HG03135 (cell line): ENCODE measurements around the gene FXYD3.
A peak's percentile ranks its signal among the peaks of the same experiment; 100 is the strongest.
"Not testable (repeated sequence)": the region's sequence is repeated elsewhere in the genome, so short reads cannot be mapped to it uniquely, and the experiment has no call there.

ENCODE experiments used
- ATAC-seq: cut with Tn5 transposase; IDR thresholded peaks from one replicate; pipeline ENCODE4 v1.9.1; 2021; ENCODE audit warnings: mild to moderate bottlenecking, moderate library complexity; ENCODE audit not compliant: unreplicated experiment

The FXYD3 gene

DNA sequence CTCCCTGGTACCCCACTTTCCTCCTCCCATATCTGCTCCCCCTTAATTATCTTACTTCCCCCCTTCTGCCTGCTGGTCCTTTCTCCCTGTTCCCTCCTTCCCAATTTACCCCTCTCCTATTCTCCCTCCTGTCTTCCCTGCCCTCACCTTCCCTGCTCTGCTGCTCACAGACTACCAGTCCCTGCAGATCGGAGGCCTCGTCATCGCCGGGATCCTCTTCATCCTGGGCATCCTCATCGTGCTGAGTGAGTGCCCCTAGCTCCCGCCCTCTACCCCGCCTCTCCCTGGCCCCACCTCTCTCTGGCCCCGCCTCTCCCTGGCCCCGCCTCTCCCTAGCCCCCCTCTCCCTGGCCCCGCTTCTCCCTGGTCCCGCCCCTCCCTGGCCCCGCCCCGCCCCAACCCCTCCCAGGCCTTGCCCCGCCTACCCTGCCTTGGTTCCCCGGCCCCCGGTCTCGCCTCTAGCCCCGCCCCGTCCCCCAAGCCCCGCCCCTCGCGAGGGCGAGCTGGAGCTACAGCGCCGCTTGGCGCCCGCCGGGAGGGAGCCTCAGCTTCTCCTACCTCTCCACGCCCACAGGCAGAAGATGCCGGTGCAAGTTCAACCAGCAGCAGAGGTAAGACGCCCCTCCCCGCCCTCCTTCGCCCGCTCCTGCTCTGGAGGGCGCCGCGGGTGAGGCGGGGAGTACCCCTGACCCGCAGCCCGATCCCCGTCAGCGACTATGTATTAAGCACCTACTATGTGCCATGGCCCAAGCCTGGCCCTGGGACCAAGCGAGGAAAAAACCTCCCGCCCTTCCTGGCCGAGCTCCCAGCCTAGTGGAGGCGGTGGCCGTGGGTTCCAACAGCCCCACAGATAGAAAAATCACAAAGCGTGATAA lies 25.6 kb downstream of the FXYD3 start:
- ATAC-seq = no peak

DNA sequence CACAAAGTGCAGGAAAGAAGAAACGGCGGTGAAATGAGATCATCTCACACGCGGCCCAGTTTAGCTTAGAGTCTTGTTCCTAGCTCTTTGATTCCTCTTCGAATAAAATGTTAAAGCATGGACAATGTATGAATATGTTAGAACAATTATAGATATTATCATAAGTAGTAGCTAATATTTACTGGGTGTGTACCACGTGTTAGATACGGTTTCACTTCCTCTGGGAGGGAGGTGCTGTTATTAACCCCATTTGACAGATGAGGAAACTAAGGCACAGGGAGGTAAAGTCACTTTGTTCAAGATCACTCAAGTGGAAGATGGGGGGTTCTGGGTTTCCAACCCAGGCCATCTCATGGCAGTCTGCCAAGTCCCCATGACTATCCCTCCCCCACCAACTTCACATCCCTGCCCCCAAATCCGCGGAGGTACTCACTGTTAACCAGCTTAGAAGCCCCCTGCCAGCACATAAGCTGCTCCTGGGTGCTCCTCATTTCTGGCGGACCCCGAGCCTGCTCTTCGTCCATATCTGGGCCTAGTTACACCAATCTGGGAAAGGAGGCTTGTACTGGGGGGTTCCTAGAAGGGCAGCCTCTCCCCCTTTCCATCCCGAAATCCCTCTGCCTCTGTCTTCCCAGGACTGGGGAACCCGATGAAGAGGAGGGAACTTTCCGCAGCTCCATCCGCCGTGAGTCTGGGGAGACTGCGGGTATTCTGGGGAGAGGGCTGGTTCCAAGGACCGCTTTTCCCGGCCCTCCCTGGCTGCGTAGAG lies 26.4 kb downstream of the FXYD3 start:
- ATAC-seq = no peak

DNA sequence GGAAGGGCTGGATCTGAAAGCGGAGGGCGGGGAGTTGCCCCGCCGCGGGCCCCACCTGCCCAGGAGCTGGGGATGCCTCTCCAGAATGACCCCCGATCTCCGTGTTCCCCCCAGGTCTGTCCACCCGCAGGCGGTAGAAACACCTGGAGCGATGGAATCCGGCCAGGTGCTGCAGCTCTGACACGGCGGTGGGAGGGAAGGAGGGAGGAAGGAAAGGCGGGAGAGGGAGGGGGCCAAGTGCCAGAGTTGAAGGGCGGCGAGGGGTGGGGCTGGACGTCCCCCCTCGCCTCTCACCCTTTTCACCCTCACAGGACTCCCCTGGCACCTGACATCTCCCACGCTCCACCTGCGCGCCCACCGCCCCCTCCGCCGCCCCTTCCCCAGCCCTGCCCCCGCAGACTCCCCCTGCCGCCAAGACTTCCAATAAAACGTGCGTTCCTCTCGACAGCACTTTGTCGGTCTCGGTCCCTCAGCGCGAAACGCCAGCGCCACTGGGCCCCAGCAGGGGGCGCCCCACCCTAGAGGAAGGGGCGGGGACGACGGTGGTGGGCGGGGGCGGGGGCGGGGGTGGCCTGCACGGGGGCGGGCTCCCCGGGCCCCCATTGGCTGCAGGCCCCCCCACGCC lies 27.1 kb downstream of the FXYD3 start:
- no peak for ATAC-seq

DNA sequence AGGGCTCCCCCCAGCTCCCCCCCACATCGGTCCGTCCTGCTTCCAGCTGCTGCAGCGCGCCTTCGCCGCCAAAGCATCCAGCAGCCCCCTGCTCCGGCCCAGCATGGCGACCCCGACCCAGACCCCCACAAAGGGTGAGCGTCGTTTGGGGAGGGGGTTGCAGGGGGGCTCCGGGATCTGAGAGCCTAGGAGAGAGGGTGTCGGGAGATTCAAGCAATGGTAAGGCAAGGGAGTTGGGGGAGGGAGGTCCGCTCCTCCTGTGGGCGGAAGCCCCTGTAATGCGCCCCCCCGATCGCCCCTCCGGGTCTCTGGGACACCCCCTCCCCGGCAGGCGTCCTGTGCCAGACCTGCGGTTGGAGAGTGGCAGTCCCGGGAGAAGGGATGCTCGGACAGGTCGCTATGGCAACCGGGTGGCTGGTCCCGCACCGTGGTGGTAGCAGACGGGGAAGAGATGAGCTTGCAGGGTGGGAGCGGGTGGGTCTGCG lies 27.6 kb downstream of the FXYD3 start, which contains the start of gene FXYD7:
Gene FXYD7 (plus strand): TSS at position 25 of the 485 bp plus-strand sequence. CDS start 79 bp downstream, at position 104.
- no peak for ATAC-seq

DNA sequence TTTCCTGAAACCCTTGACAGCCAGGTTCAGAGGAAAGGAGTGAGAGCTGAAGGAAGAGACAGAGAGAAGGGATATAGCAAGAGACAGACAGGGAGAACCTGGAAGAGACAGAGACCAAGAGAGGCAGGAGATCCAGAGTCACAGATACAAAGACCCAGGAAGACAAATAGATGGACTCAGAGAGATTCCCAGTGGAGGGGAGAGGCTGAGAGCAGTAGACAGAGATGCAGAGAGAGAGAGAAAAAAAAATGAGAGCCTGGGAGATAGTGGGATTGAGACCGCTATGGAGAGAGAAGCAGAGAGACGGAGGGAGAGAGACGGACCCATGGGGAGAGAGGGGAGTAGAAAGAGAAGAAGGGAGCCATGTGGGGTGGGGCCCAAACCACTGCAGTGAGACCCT lies 28.2 kb downstream of the FXYD3 start:
- no peak for ATAC-seq

DNA sequence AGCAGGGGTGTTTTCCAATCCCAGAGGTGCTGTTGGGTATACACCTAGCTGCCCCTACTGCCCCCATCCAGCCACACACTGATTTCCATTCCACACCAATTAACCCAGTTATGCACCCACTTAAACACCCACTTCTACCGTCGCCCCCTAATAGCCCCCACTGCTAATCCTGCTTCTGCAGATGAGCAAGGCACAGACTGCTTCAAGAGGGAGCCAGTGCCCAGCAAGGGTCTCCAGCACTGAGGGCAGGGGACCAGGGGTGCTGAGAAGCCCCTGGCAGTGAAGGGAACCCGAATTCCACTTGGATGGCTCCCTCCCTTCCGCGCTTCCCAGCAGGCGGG lies 28.6 kb downstream of the FXYD3 start:
- ATAC-seq = no peak

DNA sequence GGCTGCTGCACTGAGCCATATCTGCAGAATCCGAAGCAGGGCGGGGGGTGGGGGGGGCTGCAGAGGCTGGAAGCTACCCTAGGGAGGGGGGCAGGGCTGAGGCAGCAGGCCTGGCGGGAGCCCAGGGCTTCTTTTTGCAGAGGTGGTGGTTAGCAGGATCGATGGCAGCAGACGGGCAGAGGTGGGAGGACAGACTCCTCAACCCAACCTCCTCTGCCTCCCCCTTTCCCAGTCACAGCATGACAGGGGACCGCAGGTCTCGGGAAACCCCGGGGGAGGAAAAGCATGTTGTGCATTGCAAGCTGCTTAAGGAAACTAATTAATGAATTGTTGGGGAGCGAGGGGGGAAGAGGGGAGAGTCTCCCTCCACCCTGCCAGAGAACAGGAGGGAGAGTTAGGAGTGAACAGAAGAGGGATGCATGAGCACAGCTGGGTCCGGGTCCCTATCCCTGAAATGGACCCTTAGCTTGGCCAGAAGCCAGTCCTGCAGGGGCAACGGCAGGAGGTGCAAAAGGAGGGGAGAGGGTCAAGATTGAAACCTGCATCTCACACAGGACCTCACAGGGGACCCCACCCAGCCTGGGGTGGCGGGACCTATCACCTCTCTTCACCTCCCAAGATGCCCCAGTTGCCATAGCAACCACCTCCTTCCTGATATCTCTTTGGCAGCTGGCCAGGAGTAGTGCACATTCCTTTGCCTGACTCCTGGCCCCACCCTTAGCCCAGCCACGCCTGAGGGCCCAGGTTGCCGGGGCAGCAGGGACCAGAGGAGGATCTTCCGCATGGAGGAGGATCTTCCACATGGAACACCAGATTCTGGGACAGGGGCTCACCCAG lies 29.2 kb downstream of the FXYD3 start:
- no peak for ATAC-seq

DNA sequence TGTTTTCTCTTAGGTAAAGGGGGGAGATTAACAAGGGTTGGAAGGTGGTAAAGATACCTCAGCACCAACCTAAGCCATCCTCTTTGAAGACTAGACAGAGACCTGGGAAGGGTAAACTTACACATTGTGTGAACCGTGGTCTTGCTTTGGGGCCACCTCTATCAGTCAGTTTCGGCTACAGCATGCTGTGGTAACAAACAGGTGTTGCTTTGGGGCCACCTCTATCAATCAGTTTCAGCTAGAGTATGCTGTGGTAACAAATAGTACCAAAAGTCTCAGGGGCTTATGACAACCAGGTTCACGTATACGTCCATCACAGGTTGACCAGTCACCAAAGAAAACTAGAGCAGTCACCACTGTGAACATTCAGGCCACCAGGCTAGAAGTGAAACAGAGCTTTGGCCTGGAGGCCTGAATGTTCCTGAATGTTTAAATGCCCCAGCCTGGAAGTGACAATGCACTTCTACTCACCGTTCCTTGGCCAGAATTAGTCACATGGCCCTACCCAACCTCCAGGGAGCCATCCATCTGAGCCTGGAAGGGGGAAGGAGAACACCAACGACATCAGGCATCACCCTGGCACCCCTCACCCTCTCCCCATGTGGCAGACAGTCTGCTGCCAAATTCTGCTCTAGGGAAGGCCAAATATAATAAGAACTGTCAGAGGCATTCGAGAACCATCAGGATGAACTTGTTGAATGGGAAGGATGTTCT lies 31.3 kb downstream of the FXYD3 start:
- no peak for ATAC-seq

DNA sequence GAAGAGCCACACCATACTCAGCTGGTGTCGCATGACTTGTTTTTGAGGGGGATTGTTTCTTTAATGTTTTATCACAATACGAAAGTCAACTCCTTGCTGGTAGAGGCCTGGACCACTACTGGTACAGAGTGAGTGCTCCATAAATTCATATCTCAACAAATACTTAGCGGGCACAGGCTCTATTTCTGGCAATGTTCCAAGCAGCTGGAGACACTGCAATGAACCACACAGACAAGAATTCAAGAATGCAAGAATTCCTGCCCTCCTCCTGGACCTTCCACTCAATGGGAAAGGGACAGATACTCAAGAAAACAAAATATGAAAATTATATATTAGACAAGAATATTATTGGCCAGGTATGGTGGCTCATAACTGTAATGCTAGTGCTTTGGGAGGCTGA lies 33.8 kb downstream of the FXYD3 start:
- ATAC-seq = no peak

DNA sequence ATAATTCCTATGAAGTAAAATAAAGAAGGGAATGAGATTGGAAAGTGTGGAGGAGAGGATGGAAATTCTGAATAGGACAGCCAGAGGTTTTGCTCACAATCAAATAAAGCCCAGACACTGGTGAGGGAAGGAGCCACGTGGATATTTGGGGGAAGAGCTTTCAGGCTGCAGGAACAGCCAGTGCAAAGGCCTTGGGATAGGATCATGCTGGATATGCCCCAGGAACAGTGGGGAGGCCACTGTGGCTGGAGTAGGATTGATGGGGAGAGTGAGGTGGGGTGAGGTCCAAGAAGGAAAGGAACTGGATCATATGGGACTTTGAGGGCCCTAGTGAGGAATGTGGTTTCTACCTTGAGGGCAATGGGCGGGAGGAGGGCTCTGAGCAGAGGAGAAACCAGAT lies 34.8 kb downstream of the FXYD3 start:
- no peak for ATAC-seq

DNA sequence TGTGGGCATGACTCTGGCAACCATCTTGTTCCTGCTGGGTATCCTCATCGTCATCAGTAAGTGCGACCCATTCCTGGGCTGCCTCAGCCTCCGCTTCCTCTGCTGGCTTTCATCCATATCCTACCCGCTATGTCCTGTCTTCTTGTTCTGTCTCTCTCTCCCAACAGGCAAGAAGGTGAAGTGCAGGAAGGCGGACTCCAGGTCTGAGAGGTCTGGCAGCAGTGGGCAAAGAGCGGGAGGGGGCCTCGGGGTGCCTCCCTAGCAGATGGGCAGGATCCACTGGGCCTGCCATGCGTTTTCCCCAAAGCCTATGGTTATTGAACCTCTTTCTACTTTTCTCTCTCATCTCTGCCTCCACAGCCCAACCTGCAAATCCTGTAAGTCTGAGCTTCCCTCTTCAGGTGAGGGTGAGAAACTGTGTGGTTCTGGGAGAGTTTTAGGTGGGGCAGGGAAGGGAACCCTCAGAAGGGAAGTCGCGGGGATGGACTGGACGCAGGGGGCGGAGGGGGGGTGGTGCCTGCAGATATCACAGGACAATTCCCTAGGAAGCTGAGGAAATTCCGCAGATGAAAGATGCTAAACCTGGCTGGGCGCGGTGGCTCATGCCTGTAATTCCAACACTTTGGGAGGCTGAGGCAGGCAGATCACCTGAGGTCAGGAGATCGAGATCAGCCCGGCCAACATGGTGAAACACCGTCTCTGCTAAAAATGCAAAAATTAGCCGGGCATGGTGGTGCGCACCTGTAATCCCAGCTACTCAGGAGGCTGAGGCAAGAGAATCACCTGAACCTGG lies 35.8 kb downstream of the FXYD3 start:
- no peak for ATAC-seq

DNA sequence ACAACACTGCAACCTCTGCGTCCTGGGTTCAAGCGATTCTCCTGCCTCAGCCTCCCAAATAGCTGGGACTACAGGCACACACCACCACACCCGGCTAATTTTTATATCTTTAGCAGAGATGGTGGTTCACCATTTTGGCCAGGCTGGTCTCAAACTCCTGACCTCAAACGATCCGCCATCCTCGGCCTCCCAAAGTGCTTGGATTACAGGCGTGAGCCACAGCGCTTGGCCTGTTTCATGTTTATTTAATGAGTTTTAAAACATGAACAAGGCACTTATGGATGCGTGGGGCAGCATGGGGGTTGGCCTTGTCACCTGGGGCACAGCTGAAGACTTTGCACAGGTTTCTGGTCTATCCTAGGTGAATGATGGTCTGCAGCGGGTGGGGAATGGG lies 37.5 kb downstream of the FXYD3 start:
- not testable (repeated sequence) for ATAC-seq

DNA sequence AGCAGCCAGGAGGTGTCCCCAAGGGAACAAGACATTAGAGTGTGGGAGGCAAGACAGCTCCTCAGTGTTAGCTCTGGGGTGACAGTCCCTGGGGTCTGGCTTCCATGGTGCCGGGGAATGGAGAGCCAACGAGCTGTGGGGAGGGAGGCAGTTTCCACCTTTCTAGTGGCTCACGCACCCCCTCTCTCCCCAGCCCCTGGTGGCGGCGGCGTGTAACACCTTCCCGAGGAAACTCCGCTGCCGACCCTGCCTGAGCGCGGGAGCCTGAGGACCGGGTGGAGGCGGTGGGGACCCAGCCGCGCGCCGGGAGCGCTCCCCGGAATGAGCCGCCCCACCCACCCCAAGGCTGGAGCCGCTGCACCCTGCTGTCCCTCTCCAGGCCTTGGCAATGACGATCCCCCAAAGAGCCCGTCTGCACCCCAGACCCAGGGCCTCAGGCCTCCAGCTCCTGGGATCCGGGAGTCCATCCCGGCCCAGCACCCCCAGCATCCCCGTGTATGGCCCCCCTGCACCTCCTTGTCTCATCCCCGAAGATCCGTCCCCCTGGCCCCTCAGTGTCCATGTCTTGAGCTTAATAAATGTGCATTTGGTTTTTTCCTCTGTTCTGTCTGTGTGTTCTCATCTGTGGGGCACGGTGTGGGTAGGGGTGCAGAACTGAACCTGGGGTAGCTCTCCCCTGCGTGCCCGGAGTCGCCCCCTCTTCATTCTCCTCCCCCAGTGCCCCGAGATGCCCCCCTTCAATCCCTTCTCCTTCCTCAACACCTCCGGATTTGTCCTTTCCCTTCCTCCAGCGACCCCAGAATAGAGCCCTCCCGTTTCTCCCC lies 38.3 kb downstream of the FXYD3 start:
- peak; percentile 60 for ATAC-seq

DNA sequence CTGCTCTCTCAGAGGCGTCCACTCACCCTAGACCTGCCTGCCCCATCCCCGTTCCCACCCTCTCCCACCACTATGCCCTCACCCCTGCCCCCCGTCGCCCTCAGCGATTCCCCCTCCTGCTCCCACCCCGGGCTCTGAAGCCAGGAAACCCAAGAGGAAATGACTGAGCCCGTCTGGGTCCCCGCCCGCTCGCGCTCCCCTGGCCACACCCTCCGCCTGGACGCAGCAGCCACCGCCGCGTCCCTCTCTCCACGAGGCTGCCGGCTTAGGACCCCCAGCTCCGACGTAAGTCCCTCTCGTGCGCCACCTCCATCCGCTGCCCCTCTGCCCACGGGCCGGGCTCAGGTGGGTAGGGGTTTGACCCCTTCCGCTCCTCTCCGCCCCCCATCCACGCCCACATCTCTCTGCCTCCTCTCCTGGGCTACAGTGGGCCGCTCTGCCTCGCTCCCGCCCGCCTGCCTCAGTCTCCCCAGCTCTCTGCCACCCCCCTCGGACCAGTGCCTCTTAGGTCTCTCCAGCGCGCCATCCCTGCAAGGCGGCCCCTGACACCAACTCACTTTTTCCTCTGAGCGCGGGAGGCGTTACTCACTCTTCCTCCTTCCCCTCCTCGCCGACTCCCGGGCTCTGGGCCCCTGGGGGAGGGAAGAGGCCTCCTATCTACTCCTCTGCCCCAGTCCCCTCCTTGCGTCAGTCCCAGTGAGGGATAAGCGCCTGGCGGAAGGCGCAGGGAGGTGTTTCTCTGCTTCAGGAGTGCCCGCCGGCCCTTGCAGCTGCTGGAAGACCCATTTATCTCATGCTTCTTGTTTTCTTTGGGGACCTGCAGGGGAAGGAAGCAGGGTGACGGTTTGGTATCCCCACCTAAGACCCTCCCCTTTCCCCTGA lies 39.1 kb downstream of the FXYD3 start, which contains the start of gene FXYD5:
Gene FXYD5 (plus strand): TSS at position 211 of the 882 bp plus-strand sequence. CDS start 816 bp downstream, outside the sequence.
- ATAC-seq = no peak

DNA sequence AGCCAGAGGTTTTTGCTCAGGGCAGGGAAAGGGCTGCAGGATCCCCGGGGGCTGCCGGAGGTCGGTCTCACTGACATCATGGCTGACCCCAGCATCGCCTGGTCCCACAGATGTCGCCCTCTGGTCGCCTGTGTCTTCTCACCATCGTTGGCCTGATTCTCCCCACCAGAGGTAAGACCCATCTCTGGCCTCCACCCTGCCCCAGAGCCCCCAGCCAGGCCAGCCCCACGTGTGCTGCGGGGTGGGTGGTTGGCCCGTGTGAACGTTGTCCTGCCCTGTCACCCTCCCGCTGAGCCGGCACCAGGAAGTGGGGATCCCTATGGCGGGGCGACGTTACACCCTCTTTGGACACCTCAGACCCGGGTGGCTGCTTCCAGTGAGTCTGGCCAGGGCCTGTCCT lies 39.8 kb downstream of the FXYD3 start:
- ATAC-seq = no peak

DNA sequence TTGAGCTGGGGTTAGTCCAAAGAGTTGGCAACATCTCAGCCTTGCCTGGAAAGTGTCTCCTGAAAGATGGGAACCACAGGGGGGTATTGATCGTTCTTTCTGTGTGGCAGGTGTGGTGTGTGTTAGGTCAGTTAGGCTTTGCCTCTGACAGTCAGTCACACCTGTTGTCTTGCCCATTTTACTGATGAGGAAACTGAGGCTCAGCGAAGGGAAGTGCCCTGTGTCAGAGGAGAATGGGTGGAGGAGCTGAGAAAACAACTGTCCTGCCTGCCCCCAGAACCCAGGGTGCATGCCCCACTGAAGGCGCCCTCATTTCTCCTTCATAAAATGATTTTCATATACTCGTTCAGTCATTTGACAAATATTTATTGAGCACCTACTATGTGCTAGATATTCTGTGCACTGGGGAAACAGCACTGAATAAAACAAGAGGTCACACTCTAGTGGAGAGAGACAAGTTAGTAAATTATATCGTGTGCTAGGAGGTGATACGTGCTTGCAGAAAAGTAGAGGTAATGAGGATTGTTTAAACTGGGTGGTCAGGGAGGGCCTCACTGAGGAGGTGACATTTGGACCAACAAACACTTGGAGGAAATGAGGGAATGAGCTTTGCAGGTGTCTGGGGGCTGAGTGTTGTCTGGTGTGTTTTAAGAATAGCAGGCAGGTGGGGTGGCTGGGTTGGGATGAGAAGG lies 40.5 kb downstream of the FXYD3 start:
- ATAC-seq = no peak

DNA sequence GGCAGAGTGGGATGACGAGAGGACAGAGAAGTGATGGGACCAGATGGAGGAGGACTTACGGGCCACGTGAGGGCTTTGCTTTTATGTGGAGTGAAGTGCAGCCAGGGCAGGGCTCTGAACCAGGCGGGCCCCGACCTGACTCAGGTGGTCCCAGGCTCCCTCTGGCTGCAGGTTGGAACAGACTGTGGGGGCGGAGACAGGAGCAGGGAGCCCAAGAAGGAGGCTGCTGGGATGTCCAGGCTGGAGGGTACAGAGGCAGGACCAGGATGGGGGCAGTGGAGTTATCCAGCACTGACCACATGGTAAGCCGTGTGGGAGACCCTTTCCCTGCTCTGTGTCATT lies 41.0 kb downstream of the FXYD3 start:
- ATAC-seq = no peak
